Epidermal melanocyte (primary cell): ENCODE measurements around the gene PUM2.
A peak's percentile ranks its signal among the peaks of the same experiment; 100 is the strongest.

Source experiments
- DNase-seq: peaks from one replicate; pipeline ENCODE4 v3.0.0; 2011; ENCODE audit warnings: low spot score; ENCODE audit not compliant: insufficient read length

PUM2 gene

DNA sequence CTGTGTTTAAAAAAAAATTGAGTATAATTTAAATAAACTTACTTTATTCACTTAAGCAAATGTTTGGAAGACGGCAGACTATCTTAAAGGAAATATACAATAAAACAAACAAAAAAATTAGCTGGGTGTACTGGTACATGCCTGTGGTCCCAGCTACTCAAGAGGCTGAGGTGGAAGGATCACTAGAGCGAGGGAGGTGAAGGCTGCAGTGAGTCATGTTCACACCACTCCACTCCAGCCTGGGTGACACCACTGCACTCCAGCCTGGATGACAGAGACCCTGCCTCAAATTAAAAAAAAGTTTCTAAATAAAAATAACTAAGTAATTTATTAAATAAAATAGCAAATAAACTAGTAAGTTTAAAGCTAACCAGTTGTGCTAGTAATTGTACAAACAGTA, 7.5 kb downstream of the PUM2 start:
- DNase-seq: no peak

DNA sequence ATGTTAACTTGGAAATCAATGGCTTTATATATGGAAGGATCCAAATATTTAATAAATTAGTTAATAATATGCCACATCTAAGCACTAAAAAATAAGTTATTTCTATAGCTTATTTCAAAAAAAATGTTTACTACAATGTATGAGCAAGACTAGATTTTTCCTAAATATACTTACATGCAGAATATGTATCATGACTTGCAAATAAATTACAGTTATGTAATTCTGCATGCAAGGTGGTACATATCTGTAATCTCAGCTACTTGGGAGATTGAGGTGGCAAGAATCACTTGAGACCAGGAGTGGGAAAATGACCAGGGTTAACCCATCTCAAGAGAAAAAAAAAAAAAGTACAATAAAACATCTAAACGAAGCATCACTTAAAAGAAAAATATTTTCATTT, 11.6 kb downstream of the PUM2 start:
- no peak for DNase-seq

DNA sequence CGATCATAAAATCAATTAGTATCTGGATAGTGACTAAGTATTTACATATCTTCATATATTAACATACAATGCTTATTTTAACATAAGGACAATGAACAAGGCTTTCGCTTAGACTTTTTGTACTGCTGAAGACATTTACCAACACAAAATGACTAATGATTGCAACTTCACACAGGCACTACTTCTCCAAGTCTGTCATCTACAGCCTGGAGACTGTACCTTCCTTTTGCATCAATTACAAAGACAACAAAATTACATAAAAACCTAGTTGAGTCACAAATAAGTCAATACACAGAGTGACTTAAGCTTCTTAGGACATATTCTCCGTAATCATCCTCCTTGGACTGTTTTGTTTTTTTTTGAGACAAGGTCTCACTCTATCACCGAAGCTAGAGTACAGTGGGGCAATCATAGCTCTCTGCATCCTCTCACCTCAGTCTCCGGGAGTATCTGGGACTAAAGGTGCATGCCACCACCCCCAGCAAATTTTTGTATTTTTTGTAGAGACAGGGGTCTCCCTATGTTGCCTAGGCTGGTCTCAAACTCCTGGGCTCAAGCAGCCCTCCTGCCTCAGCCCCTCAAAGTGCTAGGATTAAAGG, 15.9 kb downstream of the PUM2 start:
- no peak for DNase-seq

DNA sequence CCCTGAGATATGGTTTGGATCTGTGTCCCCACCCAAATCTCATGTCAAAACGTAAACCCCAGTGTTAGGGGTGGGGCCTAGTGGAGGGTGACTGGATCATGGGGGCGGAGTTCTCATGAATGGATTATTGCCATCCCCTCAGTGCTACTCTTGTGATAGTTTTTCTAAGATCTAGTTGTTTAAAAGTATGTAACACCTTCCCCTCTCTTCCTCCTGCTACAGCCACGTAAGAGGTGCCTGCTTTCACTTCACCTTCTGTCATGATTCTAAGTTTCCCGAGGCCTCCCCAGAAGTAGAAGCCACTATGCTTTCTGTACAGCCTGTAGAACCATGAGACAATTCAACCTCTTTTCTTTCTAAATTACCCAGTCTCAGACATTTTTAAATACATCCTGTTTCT, 16.9 kb downstream of the PUM2 start:
- DNase-seq: no peak

DNA sequence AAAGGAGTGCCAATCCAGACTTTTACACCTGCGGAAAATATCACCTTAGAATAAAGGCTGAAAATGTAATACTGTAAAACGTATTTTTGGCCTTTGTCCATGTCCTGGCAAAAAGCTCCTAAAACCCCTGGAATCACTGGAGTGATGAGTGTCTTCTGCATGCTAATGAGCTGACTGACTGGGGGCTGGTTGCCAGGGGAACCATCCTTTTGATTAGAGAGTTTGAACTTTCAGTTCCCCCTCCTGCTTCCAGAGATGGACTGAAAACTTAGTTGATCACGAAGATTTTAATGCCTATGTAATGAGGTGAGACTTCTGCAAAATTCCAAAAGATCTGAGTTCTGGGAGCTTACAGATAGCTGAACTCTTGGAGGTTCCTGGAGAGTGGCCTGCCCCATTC, 20.5 kb downstream of the PUM2 start:
- DNase-seq: no peak

DNA sequence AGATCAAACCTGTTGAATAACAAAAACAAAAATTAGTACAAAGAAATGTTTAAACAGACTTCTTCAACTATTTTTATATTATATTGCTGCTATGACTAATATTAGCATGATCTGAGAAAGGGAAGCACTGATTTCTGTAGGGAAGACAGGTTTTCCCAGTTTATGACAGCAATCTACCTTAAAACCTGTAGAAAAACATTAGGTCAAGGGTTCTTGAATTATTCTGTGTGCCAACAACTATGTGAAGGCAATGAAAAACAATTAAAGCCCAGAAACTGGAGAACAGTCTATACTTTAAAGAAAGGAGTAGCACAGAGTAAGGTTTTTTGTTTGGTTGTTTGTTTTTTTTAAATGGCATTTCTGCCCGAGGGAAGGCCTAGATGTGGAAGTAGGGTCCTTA, 23.3 kb downstream of the PUM2 start:
- DNase-seq: no peak

DNA sequence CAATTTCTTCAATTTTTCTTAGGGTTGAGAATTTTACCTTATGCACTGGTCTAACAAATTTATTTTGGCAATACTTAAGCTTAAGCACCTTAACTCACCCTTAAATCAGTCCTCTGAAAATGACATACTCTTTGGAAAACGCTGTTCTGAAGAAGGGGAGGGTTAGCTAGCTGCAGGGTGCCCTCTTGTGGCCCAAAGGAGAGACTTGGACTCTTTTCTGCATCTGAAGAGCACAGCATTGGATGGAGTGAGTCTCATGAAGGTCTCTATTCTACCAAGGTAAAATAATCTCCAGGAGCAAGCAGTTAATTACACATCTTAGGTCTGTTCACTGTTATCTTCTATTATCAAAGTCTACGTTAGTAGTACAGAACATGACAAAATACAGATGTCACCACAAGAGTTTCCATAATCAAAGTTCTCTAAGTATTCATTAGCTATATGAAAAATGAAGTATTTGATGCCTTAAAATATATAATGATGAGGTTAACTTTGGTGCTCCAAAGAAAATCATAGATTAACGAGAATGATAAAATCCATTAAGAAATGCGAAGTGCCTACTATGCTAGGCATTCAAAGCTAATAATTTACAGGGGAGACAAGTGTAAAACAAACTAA, 24.4 kb downstream of the PUM2 start:
- no peak for DNase-seq

DNA sequence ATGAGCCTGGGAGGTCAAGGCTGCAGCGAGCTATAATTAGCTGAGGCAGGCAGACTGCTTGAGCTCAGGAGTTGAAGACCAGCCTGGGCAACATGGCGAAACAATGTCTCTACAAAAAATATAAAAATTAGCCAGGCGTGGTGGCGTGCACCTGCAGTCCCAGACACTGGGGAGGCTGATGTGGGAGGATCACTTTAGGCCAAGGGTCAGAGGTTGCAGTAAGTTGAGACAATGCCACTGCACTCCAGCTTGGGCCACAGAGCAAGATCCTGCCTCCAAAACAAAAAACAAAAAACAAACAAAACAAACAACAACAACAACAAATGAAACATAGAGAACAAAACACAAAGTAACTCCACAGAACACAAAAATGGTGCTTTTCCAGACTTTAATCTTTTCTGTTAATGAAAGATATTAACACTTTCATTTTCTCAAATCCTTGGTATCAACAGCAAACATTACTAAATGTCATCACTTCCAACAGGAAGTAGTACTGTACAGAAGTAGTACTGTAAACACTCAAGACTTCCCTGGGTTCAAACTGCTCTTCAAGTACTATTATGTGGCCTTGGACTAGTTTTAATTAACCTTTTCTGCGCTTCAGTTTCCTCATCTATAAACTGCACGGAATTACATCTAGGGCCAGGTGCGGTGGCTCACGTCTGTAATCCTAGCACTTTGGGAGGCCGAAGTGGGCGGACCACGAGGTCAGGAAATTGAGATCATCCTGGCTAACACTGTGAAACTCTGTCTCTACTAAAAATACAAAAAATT, 27.9 kb downstream of the PUM2 start:
- no peak for DNase-seq

DNA sequence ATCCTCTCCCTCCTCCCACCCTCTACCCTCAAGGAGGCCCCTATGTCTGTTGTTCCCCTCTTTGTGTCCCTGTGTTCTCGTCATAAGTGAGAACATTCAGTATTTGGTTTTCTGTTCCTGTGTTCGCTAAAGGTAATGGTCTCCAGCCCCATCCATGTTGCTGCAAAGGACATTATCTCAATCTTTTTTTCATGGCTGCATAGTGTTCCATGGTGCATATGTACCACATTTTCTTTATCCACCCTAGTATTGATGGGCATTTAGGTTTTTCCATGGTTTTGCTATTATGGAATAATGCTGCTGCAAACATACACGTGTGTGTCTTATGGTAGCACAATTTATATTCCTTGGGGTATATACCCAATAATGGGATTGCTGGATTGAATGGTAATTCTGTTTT, 33.0 kb downstream of the PUM2 start:
- DNase-seq: no peak

DNA sequence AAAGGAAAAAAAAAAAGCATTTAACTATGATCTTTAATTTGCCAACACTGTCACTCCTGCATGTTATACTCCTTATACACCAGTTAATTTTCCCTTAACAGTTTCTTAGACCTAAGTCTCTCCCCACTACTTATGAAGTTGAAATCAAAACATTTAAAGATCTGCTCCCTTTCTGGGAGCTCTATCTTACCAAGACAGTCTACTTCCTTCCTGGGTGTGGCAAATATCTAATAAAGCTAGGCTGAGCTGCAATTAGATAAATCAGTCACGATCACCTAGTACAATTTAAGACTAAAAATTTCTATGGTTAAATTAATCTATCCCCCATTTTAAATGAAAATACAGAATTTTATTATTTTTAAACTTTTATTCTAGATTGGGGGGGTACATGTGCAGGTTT, 33.4 kb downstream of the PUM2 start:
- no peak for DNase-seq

DNA sequence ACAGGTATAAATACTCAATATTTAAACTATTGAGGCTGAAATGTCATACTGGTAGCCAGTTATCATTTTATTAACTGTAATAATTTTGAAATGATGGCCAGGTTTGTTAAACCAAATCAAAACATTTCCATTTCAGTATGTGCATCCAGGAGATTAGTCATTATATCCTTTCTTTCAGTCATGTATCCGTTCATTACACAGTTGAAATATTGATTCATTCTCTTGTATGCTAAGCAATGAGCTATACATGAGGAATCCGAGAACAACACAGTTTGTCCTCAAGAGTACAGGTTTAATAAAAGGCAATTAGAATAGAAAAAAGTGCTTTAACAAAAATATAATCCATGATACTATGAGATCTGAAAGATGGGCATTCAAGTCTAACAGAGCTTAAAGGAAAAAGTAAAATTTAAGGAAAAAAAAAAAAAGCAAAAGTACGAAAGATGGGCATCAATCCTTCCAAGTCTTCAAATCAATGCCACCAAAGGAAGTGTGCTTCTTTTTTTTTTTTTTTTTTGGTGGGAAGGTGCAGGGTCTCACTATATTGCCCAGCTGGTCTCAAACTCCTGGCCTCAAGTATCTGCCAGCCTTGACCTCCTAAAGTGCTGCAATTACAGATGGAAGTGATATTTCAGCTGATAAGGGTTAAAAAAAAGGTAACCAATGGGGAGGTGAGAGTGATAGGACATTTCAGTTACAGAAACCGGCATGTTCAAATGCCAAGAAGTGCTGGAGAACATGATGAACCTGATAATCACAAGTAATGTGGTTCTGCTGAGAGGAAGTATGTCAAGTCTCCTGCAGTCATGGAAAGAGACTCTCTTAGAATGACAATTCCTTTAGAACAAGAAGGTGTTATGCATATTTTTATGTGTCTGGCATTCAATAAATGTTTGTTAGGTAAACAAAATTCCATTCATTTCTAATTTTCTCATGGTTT, 35.8 kb downstream of the PUM2 start:
- DNase-seq: no peak

DNA sequence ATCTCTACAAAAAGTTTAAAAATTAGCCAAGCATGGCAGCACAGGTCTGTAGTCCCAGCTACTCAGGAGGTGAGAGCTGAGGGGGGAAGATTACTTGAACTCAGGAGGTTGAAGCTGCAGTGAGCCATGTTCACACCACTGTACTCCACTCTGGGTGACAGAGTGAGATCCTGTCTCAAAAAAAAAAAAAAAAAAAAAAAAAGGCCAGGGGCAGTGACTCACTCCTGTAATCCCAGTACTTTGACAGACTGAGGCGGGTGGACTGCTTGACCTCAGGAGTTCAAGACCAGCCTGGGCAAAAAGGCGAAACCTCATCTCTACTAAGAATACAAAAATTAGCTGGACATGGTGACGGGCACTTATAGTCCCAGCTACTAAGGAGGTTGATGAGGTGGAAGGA, 37.0 kb downstream of the PUM2 start:
- no peak for DNase-seq

DNA sequence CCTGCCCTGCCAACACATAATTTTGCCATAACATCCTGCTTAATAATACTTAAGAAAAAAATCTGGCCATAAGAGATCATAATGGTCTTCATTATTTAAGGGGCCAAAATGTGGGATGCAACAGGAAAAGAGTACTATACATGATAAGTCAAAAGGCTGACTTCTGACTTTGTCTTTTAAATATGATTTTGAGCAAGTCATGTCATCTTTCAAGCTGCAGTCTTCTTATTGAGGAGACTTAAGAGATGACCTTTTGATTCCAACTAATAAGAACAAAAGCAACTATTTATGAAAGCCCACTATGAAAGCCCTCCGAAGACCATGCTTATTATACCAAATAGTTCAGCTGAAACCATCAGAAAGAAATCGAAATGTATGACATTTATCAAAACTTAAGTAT, 41.6 kb downstream of the PUM2 start:
- no peak for DNase-seq

DNA sequence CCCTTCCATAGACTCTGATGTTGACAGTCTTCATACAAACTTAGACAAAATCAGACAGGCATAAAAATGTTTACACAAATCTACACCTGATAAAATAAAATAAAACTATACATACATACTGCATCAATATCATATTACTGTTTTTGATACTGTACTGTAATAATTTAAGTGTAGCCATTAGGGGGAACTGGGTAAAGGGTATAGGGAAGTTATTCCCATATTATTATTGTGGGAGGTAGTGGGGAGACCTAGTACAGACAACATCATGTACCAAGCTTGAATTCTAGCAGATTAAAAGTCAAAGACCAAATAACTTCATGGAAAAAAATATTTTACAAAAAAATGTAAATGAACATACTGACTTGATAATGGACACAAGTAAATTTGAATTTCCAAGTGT, 43.3 kb downstream of the PUM2 start:
- DNase-seq: no peak

DNA sequence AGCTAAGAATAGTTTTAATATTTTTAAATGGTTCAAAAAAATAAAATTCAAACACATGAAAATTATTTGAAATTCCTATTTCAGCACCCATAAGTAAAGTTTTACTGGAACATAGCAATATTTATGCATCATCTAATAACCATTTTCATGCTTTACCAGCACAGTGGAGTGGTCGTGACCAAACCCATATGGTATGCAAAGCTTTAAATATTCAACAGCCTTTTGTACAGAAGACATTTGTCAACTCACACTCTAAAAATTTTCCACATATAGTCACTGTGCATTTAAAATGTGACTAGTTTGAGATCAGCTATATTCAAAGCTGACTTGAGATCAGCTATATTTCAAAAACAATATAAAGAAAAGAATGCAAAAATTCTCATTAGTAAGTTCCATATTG, 46.2 kb downstream of the PUM2 start:
- DNase-seq: no peak

DNA sequence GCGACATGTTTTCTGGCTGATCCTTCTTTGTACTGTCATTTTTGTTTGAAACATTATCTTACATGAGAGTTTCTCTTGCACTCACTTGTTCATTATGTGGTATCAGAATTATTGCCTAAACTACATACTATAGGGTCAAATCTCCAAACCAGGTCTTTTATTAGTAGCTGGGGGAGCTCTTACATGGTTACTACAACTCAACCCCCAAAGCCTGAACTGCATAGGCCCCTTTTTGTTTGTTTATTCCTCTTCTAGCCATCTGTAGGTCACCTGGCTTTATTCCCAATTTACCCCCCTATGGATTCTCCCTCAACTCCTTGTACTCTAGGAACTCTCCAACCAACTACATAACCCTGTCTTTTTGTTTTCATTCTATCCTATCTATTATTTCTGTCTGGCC, 46.7 kb downstream of the PUM2 start:
- no peak for DNase-seq

DNA sequence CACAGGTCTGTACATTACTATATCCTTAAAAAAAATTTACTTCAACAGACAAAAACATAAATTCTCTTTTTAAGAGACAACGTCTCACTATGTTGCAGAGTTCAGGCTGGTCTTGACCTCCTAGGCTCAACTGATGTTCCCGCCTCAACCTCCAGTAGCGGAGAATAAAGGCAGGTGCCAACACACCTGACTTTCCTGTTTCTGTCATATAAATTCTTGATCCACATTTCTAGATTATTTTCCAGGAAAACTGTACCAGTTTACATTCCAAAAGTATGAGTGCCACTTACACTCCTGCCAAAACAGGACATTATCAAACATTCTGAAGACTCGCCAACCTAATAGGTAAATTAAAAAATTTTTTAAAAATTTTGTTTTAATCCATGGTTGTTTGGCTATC, 48.6 kb downstream of the PUM2 start:
- DNase-seq: no peak

DNA sequence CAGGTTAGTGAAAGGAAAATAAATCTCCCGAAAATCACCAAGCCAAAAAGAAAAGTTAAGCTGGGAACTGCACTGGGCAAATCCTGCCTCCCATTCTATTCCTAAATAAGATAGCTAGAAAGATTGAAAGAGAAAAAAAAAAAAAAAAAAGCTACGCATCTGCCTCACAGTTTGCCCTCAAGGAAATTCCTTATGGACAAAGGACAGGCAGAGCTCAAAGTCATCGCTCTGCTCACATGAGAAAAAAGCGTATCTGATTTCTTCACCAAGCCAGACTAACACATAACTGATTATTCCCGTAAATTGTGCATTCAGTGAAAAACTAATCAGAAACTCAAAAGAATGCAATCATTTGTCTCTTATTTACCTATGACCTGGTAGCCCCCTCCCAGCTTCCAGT, 50.0 kb downstream of the PUM2 start:
- DNase-seq: peak; percentile 24

DNA sequence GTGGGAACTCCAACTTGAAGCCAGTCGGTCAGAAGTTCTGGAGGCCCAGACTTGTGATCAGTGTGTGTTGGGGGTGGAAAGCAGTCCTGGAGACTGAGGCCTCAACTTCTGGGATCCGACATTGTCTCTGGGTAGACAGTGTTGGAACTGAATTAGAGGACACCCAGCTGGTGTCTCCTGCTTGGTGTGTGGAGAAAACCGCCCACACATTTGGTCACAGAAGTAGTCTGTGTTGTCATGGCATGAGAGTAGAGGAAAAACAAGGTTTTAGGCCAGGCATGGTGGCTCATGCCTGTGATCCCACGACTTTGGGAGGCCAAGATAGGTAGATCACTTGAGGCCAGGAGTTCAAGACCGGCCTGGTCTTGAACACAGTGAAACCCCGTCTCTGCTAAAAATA, 51.5 kb downstream of the PUM2 start:
- DNase-seq: no peak

DNA sequence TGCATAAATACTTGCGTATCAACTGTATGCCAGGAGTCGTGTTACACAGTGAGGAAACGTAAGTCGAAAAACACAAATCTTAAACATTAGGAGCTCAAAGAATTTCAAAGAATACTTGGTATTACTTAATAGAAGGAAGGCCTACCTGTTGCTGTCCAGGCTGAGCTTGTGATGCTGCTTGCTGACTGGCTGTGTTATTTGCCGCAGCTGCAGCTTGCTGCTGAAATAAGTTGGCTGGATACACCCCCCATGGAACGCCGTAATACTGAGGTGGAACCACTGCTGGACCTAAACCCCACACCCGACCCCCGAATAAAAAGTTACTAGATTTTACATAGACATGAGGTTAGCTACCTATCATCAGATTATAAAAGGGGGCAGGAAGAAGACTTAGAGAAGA, 56.4 kb downstream of the PUM2 start:
- DNase-seq: no peak

DNA sequence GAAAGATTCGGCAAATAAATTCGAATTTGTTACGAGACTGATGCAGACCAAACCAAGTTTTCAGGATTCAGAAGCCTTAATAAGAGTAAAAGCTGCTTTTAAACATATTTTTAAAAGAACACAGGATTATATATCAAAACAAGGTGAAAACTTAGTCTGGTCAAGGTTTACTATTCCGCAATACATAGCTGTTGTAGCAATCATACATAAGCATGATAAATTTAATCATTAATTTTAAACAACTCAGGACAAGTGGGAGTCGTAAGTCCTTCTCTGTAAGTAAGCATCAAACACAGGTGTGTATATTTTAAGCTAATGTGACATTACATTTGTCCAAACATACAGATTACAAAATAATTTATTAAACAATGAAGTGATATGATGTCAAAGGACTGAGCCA, 57.7 kb downstream of the PUM2 start:
- no peak for DNase-seq

DNA sequence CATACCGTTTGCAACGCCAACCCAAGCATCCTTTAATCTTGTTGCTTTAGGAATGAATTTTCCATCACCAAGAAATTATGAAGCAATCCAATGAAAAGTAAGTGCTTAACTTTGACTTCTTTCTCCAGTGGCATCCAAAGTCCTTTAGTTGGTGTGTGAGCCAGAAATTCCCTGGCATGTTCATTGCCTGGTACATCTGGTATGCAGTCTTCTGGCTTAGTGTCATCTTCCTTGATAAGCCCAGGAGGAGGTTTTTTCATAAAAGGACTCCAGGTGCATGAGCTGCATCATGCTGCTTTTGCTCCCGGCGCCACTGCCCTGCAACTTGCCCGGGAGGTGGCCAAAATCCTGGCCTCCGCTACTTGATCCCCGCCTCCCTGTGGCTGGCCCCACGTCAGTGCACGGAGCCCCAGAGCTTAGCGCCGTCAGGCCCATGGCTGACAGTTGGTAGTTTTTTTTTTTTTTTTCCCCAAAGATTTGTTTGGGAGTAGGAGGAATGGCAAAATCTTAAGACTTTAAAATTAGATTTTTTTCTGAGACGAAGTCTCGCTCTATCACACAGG, 58.7 kb downstream of the PUM2 start:
- DNase-seq: no peak
